HEK293 (cell line): ENCODE results near the gene FAM234B.

Source experiments
- CTCF ChIA-PET: fragments of 350-600 bp; formaldehyde crosslinking; extraction: SDS; loops from one replicate; lab custom pipeline; 2021; ENCODE audit warnings: antibody characterized with exemption; lab: Yijun Ruan, JAX
- POLR2A ChIA-PET: fragments of 300-600 bp; formaldehyde crosslinking; extraction: SDS; loops from one replicate; lab custom pipeline; 2020; ENCODE audit warnings: antibody characterized with exemption, inconsistent platforms; lab: Yijun Ruan, JAX
- H3K27ac ChIP-seq: fragments of 200-500 bp; sonication (Bioruptor generic); 2 replicates; pipeline ENCODE4 v1.5.1; 2014; ENCODE audit warnings: low read depth, low read length, control low read depth, inconsistent platforms; ENCODE audit errors: extremely low read depth
- H3K36me3 ChIP-seq, 2 experiments: fragments of 200-500 bp in 1 of 2; sonication (Bioruptor generic) in 1 of 2; 1 replicate in 1 of 2; 2 replicates in 1 of 2; pipeline ENCODE4 v1.5.1; 2014 to 2017; ENCODE audit warnings: inconsistent platforms in 2 of 2, low read length in 2 of 2; ENCODE audit not compliant: control insufficient read depth in 2 of 2, insufficient read depth in 1 of 2
- H3K4me1 ChIP-seq: fragments of 200-500 bp; sonication (Bioruptor generic); 2 replicates; pipeline ENCODE4 v1.5.1; 2014; ENCODE audit warnings: mild to moderate bottlenecking, low read length, inconsistent platforms; ENCODE audit not compliant: control insufficient read depth, insufficient read depth
- H3K4me3 ChIP-seq: 2 replicates; pipeline ENCODE4 v1.5.1; 2011; ENCODE audit warnings: low read depth, mild to moderate bottlenecking, control low read depth, low read length, moderate library complexity
- H3K9me3 ChIP-seq: fragments of 200-500 bp; sonication (Bioruptor generic); 2 replicates; pipeline ENCODE4 v1.5.1; 2014; ENCODE audit warnings: low read depth, low read length, inconsistent platforms; ENCODE audit not compliant: control insufficient read depth, insufficient read depth
- ELK4 ChIP-seq: IDR thresholded peaks from 2 replicates; pipeline ENCODE4 v1.6.1; 2011; ENCODE audit warnings: mild to moderate bottlenecking, low read depth, low read length, borderline replicate concordance
- HOXC10 ChIP-seq: sonication (generic); formaldehyde crosslinking; IDR thresholded peaks from 2 replicates; pipeline ENCODE4 v1.8.1; 2023; ENCODE audit warnings: mild to moderate bottlenecking, missing genetic modification reagents
- RBAK ChIP-seq: fragments of 450-650 bp; formaldehyde crosslinking; IDR thresholded peaks from 2 replicates; pipeline ENCODE4 v1.5.1; 2016; ENCODE audit warnings: missing biosample characterization, missing genetic modification characterization
- ZBTB44 ChIP-seq: fragments of 450-650 bp; IDR thresholded peaks from 2 replicates; pipeline ENCODE4 v1.5.1; 2018; ENCODE audit warnings: missing biosample characterization, mild to moderate bottlenecking, missing genetic modification characterization
- ZFP41 ChIP-seq: fragments of 450-650 bp; formaldehyde crosslinking; IDR thresholded peaks from 2 replicates; pipeline ENCODE4 v1.5.1; 2016; ENCODE audit warnings: missing biosample characterization, missing genetic modification characterization, borderline replicate concordance
- ZNF114 ChIP-seq: fragments of 450-650 bp; formaldehyde crosslinking; IDR thresholded peaks from 2 replicates; pipeline ENCODE4 v1.5.0; 2017; ENCODE audit warnings: missing biosample characterization, missing genetic modification characterization
- ZNF155 ChIP-seq: fragments of 450-650 bp; formaldehyde crosslinking; IDR thresholded peaks from 2 replicates; pipeline ENCODE4 v1.5.1; 2016; ENCODE audit warnings: missing biosample characterization, missing genetic modification characterization
- ZNF157 ChIP-seq: fragments of 450-650 bp; formaldehyde crosslinking; IDR thresholded peaks from 2 replicates; pipeline ENCODE4 v1.5.1; 2016; ENCODE audit warnings: missing biosample characterization, missing genetic modification characterization
- ZNF2 ChIP-seq: fragments of 450-650 bp; formaldehyde crosslinking; IDR thresholded peaks from 2 replicates; pipeline ENCODE4 v1.5.1; 2016; ENCODE audit warnings: missing biosample characterization, missing genetic modification characterization
- ZNF302 ChIP-seq: fragments of 450-650 bp; formaldehyde crosslinking; IDR thresholded peaks from 2 replicates; pipeline ENCODE4 v1.5.1; 2016; ENCODE audit warnings: missing biosample characterization, missing genetic modification characterization, low read depth
- ZNF335 ChIP-seq: fragments of 450-650 bp; formaldehyde crosslinking; conservative IDR thresholded peaks from 2 replicates; pipeline ENCODE4 v1.5.1; 2016; ENCODE audit warnings: missing biosample characterization, missing genetic modification characterization
- ZNF501 ChIP-seq: fragments of 450-650 bp; formaldehyde crosslinking; IDR thresholded peaks from 2 replicates; pipeline ENCODE4 v1.5.1; 2016; ENCODE audit warnings: missing biosample characterization, missing genetic modification characterization
- ZNF555 ChIP-seq: fragments of 450-650 bp; formaldehyde crosslinking; conservative IDR thresholded peaks from 2 replicates; pipeline ENCODE4 v1.5.1; 2017; ENCODE audit warnings: missing biosample characterization, mild to moderate bottlenecking, missing genetic modification characterization, inconsistent platforms
- ZNF580 ChIP-seq: fragments of 450-650 bp; formaldehyde crosslinking; IDR thresholded peaks from 2 replicates; pipeline ENCODE4 v1.5.1; 2016; ENCODE audit warnings: missing biosample characterization, missing genetic modification characterization
- ZNF645 ChIP-seq: fragments of 450-650 bp; formaldehyde crosslinking; IDR thresholded peaks from 2 replicates; pipeline ENCODE4; 2016; ENCODE audit warnings: missing biosample characterization, missing genetic modification characterization
- ZNF707 ChIP-seq: fragments of 450-650 bp; formaldehyde crosslinking; IDR thresholded peaks from 2 replicates; pipeline ENCODE4 v1.5.1; 2016; ENCODE audit warnings: missing biosample characterization, missing genetic modification characterization
- ZNF776 ChIP-seq: fragments of 450-650 bp; formaldehyde crosslinking; IDR thresholded peaks from 2 replicates; pipeline ENCODE4 v1.5.0; 2017; ENCODE audit warnings: missing biosample characterization, missing genetic modification characterization, borderline replicate concordance
- ZNF791 ChIP-seq: fragments of 450-650 bp; formaldehyde crosslinking; IDR thresholded peaks from 2 replicates; pipeline ENCODE4 v1.5.1; 2016; ENCODE audit warnings: missing biosample characterization, missing genetic modification characterization
- ZNF792 ChIP-seq: fragments of 450-650 bp; formaldehyde crosslinking; IDR thresholded peaks from 2 replicates; pipeline ENCODE4 v1.5.1; 2016; ENCODE audit warnings: missing biosample characterization, missing genetic modification characterization

FAM234B gene

GRCh38 chr12:13001775-13002040, 42.5 kb upstream of the FAM234B start (continued):
- no peak for TF ChIP-seq ZNF791 (tag by site-specific recombination)

GRCh38 chr12:13002301-13003097, 41.7 kb upstream of the FAM234B start:
- H3K4me1 ChIP-seq = peaks cover 6% of the 10 kb centered on the region
- no peak overlapping the region for H3K4me3 ChIP-seq
- H3K9me3 ChIP-seq = no peaks in the 10 kb centered on the region
- POLR2A ChIA-PET = no interaction called here
- TF ChIP-seq ZNF114 = no peak
- no peak for TF ChIP-seq ZNF155 (tag by site-specific recombination)
- TF ChIP-seq ZNF580 (tag by site-specific recombination) = no peak
- peak; percentile 37 for TF ChIP-seq ZNF335 (tag by site-specific recombination)
- CTCF ChIA-PET = interaction anchor here (1.0 kb wide), 1 partner anchor 10 kb away, joined by 3 read pairs; no protein-coding TSS in a partner anchor
- no peaks in the 10 kb centered on the region for H3K36me3 ChIP-seq
- H3K27ac ChIP-seq = no peak overlapping the region

GRCh38 chr12:13004361-13004760, 39.8 kb upstream of the FAM234B start:
- Histone ChIP-seq H3K36me3 (no peaks in the 10 kb centered on the region), H3K4me1 (peaks cover 4% of the 10 kb centered on the region)
- CTCF ChIA-PET = interaction anchor here (0.6 to 1.1 kb wide), 4 partner anchors 19 to 972 kb away, joined by 3 read pairs; no protein-coding TSS in a partner anchor

More at GRCh38 chr12:13004361-13004760, 39.8 kb upstream of the FAM234B start:
- H3K9me3 ChIP-seq = no peaks in the 10 kb centered on the region
- H3K4me3 ChIP-seq = no peak overlapping the region
- POLR2A ChIA-PET = no interaction called here
- no peak overlapping the region for H3K27ac ChIP-seq
- no peak for TF ChIP-seq ZNF155 (tag by site-specific recombination)
- TF ChIP-seq ZNF157 (tag by site-specific recombination) = no peak
- TF ChIP-seq RBAK (tag by site-specific recombination) = no peak
- no peak for TF ChIP-seq ZNF302 (tag by site-specific recombination)
- no peak for TF ChIP-seq ZNF645
- TF ChIP-seq ZNF707 = no peak
- no peak for TF ChIP-seq ZNF335 (tag by site-specific recombination)
- no peak for TF ChIP-seq ZNF792 (tag by site-specific recombination)
- no peak for TF ChIP-seq ZNF2 (tag by site-specific recombination)
- no peak for TF ChIP-seq ZNF776 (tag by site-specific recombination)
- no peak for TF ChIP-seq ZNF555
- TF ChIP-seq ZNF501 = no peak
- TF ChIP-seq ELK4 = no peak
- no peak for TF ChIP-seq ZFP41 (tag by site-specific recombination)
- no peak for TF ChIP-seq ZBTB44 (tag by site-specific recombination)
- no peak for TF ChIP-seq HOXC10 (CRISPR knock-in tag)
